ENCODE results near the gene GP1BA.
A peak's percentile ranks its signal among the peaks of the same experiment; 100 is the strongest.

Gene GP1BA

DNA sequence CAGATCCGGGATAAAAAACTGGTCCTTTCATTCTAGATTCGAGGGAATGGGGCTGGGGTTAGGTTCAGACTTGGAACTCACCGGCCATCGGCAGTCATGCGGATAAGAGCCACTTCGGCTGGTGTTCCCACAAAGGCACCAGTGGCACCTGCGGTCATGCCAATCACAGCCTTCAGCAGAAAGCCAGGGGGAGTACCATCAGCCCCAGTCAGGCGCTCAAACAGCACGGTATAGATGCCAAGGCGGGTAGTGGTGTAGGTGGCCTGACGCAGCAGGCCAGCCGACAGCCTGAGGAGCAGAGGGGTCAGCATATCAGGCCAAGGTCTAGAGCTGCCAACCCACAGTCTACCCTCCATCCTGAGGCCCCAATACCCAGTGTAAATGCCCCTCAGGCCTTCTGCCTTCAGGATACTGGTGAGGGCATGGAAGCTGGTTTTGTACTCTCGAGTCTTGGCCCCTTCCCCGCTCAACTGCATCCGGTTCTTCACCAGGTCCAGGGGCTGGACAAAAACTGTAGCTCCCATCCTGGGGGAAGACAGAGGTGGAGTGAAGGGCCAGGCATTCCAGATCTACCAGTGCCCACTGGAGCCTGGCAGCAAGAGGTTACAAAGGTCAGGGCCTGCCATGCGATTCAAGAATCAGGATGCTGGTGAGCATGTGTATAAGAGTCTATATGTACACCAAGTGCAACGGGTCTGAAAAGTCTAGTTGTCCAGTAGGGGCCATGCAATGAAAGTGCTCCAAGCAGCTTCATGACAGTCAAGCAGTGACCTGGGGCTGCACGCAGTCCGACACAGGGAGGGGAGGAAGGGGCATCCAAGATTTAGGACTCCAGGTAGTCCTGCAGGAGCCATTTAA lies 6.8 kb downstream of the GP1BA start:
- DNase-seq = no peak

DNA sequence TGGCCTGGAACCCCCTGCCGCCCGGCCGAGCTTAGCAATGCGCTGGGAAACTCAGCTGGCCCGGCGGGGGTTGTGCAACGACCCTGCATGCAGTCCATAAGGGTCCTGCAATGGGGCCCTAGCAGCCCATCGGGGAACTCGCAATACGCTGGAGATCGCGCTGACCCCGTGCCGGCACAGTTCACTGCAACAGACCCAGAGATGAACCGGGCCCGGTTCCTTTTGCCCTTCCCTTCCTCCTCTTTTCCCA lies 7.4 kb downstream of the GP1BA start:
- no peak for DNase-seq

DNA sequence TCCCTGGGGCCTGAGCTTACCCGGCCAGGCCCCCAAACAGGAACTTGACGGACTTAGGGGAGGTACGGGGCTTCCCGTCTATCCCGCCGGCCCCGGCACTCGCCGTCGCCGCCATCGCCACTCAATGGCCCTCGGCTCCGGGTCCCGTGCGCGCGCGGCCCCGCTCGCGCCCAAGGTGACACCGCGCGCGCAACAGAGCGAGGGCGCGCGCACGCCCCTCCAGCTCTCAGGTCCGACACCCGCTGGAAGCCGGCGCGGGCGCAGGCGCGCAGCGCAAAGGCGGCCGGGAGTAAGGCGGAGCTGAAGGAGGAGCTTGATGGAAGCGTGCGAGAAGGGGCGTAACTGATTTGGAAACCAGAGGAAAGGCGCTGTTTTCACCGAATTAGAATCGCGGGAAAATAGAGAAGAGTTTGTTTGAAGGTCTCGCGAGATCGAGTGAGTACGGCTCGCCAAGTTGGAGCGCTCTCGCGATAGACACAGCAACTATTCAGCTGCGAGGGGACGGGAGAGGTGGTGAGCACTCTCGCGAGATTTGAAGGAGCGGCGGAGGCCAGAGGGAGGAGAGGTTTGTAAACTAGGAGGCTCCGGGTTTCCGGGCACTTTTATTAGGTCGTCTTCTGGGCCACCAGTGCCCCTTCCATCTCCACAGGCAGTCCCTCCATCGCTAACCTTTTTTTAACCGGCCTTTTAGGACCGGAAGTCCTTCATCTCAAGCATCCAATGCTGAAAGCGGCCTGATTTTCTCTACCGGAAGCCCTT lies 7.9 kb downstream of the GP1BA start, which contains the start of the genes RNF167 and SLC25A11:
Gene RNF167, plus strand, starts transcription at position 473 of the 759 bp plus-strand sequence. CDS start 642 bp downstream, outside the sequence.
Gene SLC25A11, minus strand, starts transcription at position 251 of the 759 bp plus-strand sequence. Its CDS starts 136 bp downstream, at position 115.
- DNase-seq = peak; percentile 78 to 79

DNA sequence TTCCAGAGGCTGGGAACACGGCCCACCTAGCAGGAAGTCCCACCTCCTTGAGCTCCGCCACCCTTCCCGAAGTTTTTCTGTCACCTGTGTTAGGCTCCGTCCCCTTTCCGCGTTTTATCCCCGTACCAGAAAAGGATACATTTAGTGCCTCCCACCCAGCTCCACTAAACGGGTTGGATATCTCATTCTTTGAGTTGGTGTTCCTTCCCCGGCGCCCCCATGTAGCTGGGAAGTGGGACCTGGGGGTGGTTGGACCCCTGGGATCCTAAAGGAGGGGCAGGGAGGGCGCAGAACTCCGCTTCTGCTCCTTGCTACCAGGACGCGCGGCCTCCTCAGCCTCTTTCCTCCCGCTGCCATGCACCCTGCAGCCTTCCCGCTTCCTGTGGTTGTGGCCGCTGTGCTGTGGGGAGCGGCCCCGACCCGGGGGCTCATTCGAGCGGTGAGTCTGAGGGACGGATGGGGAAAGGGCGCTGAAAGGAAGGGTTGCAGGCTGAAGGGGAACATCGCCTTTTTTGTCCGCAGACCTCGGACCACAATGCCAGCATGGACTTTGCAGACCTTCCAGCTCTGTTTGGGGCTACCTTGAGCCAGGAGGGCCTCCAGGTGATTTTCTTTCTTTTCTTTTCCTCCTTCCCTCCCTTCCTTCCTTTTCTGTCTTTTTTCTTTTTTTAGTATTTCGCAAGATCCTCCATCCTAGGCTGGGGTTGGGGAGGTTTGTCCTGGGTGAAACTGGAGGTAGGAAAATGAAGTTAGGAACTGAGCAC lies 8.7 kb downstream of the GP1BA start:
- no peak for DNase-seq

DNA sequence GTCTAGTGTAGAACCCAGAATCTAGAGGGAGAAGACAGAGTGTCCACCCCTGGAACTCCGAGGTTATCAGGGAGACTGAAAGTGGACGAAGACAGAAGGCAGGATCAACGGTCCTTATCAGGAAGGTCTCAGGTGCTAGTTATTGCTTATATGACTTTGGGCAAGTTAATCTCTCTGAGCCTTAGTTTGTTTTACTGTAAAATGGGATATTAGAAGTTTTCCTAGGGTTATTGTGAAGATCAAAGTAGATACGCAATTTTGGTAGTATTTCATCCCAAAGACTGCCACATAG lies 9.2 kb downstream of the GP1BA start:
- DNase-seq = no peak

DNA sequence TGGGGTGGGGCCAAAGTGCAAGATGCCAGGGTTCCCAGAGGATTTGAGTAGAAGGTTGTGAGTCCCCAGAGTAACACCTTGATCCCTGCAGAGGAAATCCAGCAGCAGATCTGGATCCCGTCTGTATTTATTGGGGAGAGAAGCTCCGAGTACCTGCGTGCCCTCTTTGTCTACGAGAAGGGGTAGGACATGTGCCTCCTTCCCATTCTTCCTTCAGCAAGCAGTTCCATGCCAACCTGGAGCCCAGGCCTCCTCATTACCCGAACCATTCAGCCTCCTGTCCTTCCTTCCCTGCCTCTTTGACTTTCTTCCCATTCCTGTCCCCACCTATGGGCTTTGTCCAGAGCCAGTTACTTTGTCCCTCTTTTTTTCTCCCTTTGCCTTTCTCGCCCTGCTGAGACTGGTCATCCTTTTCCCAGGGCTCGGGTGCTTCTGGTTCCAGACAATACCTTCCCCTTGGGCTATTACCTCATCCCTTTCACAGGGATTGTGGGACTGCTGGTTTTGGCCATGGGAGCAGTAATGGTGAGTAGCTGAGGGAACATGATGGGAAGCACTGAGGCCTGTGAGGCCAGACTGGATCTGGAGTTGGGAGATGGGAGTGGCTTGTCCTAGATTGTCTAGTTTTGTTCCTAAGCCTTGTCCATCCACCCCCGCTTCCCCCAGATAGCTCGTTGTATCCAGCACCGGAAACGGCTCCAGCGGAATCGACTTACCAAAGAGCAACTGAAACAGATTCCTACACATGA lies 10.9 kb downstream of the GP1BA start:
- DNase-seq = no peak

DNA sequence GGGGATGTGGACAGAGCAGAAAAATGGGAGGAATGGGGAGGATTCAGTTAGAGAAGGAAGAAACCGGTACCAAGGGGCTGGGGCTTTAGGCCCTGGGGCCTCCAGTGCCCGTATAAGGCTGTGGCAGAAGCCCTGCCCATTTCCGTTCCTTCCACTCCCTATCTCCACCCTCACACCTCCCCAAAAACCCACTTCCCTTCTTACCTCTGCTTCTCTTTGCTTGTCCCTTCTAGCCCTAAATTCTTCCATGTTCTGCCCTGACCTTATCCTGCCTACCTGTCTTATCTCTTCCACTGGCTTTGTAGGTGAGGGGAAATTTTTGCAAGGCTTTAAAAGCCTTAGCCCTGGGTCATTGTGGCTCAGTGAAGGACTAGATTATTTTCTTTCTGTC lies 12.1 kb downstream of the GP1BA start:
- no peak for DNase-seq

DNA sequence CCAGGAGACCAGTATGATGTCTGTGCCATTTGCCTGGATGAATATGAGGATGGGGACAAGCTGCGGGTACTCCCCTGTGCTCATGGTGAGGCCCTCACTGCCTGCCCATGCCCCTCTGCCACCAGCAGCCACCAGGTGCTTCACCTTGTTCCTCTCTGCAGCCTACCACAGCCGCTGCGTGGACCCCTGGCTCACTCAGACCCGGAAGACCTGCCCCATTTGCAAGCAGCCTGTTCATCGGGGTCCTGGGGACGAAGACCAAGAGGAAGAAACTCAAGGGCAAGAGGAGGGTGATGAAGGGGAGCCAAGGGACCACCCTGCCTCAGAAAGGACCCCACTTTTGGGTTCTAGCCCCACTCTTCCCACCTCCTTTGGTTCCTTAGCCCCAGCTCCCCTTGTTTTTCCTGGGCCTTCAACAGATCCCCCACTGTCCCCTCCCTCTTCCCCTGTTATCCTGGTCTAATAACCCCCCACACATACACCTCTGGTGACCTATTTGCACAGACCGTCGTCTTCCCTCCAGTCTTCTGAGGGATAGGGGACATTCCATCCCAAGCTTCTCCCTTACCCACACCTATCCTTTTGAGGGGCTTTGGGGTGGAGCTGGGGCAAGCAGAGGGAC lies 12.6 kb downstream of the GP1BA start:
- DNase-seq = no peak

DNA sequence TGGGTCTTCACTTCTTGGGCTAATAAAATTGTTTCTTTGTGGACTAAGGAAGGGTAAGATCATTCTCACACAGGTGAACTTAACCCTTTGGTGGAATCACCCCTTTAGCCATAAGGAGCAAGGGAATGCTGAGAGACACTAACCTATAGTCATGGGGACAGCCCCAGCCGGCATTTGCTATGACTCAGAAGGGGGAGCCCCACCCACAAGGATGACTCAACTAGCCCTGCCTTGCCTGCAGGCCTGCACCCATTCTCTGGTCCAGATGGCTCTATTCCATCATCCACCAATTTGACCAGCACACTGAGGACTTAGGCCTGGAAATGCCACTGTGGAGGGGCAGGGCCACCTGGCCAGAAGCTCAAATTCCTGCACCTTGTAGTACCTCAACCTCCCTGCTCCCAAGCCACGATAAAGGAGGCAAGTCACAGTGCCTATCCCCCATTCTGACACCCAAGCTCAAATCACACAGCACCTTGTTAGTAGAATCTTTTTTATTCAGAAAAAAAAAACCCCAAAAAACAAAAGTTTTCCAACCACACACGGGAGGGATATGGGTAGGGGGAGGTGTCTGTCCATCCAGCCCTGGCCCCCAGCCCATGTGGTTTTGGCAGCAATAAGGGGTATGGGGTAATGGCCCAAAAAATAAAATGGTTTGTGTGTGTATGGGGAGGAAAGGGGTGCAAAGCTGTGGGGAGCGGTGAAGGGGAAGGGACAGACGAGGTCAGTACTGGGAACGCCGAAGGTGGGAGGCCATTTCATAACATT lies 13.3 kb downstream of the GP1BA start:
- DNase-seq = no peak

DNA sequence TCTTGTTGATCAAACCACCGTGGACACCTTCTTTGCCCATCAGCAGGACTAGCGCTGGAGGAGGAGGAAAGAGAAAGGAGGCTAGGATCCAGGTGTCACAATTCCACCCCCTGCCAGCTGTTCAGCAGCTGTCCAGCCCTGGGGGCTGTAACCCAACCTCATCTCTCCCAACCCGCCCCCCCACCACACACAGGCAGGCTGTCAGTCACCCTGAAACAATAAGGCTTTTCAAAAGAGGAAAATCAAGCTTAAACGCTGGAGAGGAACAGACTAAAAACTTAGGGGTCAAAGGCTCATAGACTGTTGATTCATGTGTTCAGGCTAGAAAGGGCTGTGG lies 13.8 kb downstream of the GP1BA start:
- no peak for DNase-seq

DNA sequence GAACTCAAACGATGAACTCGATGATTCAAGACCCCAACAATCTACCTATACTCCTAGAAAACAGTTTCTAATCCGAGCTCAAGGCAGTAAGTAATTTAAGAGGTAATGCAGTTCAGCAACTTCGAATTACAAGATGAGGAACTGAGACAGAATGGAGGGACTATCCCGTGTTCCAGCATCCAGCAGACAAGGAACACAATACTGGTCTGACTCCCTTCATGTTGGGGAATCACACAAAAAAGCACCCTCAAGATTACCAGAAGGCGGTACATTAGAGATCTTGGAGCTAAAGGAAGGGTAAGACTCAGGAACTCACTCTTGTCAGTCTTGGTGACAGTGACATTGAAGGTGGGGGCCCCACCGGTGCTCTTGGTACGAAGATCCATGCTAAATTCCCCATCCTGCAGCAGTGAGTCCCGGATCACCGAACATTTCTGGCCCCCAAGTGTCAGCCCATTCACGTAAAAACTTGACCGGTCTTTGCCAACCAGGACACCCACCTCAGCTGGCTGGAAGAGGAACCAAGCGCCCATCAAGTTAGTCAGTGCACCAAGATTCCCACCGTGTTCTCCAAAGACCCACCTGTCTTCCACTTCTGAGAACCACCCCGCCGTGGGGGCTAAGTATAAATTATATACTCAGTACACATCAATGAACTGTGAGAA lies 14.4 kb downstream of the GP1BA start:
- no peak for DNase-seq

DNA sequence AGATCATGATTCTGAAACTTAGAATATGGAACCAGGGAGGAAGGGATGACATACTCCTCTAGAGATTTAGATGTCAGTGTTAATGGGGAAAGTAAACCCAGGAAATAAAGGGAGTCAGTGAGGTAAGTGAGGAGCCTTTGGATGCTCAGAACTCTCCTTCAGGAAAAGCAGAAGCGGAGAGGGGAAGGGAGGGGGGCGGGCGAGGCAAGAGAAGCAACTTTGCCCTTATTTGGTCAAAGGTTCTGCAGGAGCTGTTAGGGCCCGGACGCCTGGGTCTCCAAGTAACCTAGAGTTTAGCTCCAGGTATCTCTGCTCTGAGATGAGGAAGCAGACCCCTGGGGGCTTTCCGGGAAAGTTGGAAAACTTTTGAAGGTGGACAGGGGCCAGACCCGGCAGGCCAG lies 14.9 kb downstream of the GP1BA start:
- DNase-seq = no peak

DNA sequence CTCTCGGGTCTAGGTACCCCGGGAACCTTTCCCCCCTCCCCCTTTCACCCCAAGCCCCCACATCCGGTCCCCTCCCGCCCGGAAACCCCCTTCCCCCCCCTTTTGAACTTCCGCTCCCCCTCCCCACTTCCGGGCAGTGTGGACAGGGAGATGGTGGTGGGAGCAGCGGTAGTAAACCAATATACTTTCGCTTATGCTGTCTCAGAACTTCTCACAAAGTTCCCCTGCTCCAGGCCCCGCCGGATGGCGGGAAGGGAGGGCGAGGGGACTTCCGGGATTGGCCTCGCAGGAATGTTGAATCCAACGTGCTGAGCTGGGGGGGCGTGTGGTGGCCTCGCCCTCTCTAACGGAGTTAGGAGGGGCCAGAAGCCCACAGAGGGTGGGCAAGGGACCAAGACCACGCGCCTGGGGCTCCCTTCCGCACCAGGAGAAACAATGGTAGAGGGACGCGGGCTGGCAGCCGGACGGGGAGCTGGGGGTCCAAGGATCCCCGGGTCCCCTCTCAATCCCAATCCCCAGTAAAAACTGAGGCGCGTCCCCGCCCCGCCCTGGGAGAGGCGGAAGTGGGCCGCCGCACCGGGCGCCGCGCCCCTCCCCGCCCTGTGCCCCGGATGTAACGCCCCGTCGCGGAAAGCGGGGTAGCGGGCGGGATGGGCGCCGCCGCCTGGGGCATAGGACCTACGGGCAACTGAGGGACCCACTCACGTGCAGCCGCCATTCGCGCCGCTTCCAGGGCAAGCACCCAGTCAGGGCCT lies 15.5 kb downstream of the GP1BA start:
- no peak for DNase-seq

DNA sequence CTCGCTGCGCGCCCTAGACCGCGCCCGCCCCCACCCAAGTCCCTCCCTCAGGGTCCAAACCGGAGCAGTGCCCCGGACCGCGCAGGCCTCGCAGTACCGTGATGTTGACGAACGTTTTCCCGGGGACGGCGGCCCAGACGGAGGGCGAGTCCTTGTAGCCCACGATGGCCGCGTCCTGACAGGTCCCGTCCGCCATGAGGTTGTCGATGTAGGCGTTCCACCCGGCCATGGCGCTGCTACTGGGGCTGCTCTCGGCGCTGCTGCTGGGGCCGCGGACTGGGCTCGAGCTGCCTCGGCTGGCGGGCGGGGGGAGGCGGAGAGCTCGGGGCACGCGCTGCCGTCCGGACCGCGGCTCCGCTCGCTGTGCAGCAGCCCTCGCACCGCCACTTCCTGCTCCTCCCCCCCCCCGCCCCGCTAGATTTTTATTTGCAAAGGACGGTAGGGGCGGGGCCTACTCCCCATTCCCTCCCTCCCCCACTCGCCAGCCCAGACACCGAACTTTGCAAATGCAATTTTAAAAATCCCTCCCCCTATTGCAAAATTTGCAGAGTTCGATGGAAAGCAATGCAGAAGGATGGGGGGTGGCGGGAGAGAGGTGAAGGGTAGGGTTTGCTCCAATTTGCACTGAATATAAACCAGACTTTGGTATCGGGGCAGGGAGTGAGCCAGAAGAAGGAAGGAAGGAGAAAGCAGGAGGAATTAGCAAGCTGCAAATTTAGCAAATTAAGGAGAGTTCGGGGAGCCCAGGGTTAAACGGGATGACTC lies 16.3 kb downstream of the GP1BA start, which contains the start of gene PFN1:
Gene PFN1, minus strand, starts transcription at position 365 of the 765 bp plus-strand sequence. Its CDS starts 136 bp downstream, at position 229.
- DNase-seq = peak; percentile 25 to 49

DNA sequence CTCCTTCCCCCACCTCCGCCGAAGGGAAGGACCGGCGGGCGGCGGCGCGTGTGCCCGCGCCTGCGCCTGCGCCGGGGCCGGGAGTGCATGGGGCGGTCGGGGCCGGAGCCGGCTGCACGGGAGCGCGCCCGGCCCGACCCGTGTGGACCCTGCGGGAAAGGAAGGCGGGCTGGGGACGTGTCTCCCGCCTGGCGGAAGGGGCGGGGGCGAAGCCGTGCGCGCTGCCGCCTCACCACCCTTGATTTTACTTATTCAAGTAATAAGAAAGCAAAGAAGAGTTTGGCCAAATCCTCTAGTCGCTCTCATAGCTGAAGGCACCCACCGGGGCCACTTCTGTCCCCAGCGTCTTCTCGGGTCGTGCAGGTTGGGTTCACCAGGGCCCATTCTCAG lies 16.8 kb downstream of the GP1BA start:
- peak; percentile 33 to 53 for DNase-seq

DNA sequence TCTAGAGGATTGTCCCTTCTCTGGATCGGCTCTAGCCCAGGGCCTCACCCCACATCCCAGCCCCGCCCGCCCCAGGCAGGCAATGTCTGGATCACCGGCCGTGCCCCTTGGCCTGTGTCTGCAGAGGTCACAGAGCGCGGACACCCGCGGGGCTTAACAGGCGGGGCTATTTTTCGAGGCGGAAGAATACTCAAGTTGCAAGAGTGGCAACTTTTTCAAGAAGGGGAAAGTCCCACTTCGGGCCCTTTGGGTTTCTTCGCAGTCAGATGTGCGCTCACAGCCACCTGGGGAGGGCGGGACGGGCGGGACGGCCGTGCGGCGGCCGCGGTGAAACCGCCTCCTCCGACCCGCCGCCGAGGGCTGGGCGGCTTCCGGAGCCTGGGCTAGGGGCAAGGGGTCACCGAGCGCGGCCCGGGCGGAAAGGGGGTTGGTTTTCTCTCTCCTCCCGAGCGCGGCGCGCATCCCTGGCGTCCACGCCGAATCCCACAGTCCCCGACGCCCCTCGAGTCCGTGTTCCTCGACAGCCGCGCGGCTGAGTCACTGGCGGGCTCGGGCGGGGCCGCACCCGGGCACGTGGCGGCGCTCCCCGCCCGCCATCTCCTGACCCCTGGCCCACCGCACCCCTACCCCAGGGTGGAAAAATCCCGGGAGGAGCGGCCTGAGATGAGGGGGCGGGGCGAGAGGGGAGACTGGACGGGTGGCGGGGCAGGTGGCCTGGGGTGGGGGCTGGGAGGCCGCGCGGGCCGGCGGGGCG lies 17.4 kb downstream of the GP1BA start:
- DNase-seq = no peak

DNA sequence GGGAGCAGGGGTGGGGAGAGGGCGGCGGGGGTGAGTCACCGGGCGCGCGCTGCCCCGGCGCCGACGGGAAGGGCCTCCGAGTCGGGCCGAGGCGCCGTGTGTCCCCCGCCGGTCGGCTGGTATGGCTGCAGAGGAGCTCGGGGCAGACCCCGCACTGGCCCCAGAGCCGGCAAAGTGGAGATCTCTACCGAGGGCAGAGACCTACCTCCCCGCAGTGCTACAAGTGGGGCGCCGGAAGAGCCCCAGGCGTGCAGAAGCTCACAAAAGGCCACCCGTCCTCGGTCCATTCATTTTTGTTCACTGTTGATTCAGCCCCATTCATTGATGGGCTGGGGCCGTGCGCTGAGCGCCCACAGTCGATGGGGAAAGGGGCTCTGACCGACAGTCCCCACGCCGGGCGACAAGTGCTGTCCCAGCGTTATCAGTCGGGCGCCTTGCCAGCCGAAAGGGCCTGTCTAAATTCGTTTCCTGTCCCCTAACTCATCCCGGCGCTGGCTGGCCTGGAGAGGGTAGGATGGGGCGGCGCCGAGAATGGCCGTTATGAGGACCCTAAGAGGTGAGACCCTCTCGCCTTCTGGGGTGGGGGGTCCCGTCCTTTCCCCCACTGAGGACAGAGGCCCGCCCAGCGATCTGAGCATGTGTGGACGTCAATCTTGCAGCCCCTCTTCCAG lies 18.1 kb downstream of the GP1BA start:
- no peak for DNase-seq

DNA sequence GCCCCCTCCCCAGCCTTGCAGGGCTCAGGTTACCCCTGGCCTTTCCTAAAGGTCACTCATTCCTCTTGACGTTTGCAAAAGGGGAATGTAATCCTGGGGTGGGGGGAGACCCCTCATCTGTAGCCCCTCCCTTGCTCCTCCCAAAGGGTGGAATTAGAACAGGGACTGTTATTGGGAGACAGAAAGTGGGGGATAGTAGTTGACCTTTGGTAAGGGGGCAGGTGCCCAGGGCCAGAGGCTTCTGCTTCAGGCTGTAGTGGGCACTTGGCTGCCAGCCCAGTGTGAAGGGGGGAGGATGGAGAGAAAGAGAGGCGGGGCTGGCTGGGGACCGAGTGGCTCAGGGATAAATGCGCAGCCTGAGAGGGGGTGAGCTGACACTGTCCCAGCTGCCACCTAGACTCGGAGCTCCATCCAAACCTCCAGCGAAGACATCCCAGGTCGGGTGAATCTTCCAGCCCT lies 18.7 kb downstream of the GP1BA start, which contains the start of gene ENO3:
Gene ENO3, plus strand, starts transcription at position 374 of the 459 bp plus-strand sequence. CDS start 711 bp downstream, outside the sequence.
- no peak for DNase-seq
